Sigmoid colon (tissue), 7 donors: ENCODE data around the gene PRICKLE2. TPM values are rescaled to one million over a fixed set of nuclear protein-coding genes. Genes with fewer than 3 reads are reported as not detected.

Experiments
- DNase-seq: peaks from one replicate; pipeline ENCODE4 v3.0.0-alpha.2; 2019
- H3K27ac ChIP-seq, 4 donors: fragments of 200-600 bp; sonication (generic); one replicate each; pipeline ENCODE4 v1.5.1; 2016 to 2019; ENCODE audit warnings: mild to moderate bottlenecking in 1 of 4
- H3K27me3 ChIP-seq, 3 donors: fragments of 200-600 bp; sonication (generic); one replicate each; pipeline ENCODE4 v1.5.1; 2019; ENCODE audit warnings: mild to moderate bottlenecking in 1 of 3
- H3K36me3 ChIP-seq, 4 donors: fragments of 200-600 bp; sonication (generic); one replicate each; pipeline ENCODE4 v1.5.1; 2016 to 2019
- H3K4me1 ChIP-seq, 4 donors: fragments of 200-600 bp; sonication (generic); one replicate each; pipeline ENCODE4 v1.5.1; 2017 to 2019
- H3K4me3 ChIP-seq, 4 donors: fragments of 200-600 bp; sonication (generic); one replicate each; pipeline ENCODE4 v1.5.1; 2017 to 2019; ENCODE audit warnings: mild to moderate bottlenecking in 2 of 4, moderate library complexity in 1 of 4
- H3K9me3 ChIP-seq, 4 donors: fragments of 200-600 bp in 3 of 4; sonication (generic) in 3 of 4; one replicate each; pipeline versions ENCODE4 v1.5.1 to v1.6.1; 2013 to 2019
- CTCF ChIP-seq, 4 experiments: fragments of 450-650 bp in 3 of 4; fragments of 200-600 bp in 1 of 4; IDR thresholded peaks; one replicate each; pipeline ENCODE4 v1.5.1; 2016 to 2019; ENCODE audit warnings: antibody characterized with exemption in 4 of 4, mild to moderate bottlenecking in 3 of 4, moderate library complexity in 2 of 4
- EP300 ChIP-seq, 4 donors: sonication (generic); formaldehyde crosslinking; IDR thresholded peaks; one replicate each; pipeline ENCODE4 v1.6.1; 2017; ENCODE audit warnings: antibody characterized with exemption in 4 of 4
- POLR2A ChIP-seq, 2 donors: fragments of 450-650 bp; IDR thresholded peaks; one replicate each; pipeline ENCODE4 v1.6.1; 2016; ENCODE audit warnings: antibody characterized with exemption in 2 of 2, mild to moderate bottlenecking in 2 of 2, moderate library complexity in 2 of 2
- POLR2AphosphoS5 ChIP-seq, 4 donors: sonication (generic); formaldehyde crosslinking; IDR thresholded peaks; one replicate each; pipeline ENCODE4 v1.6.1; 2017; ENCODE audit warnings: antibody characterized with exemption in 4 of 4
- WGBS, 2 donors: extraction: QIAGEN DNeasy Blood & Tissue Kit; methylation state at CpG; one replicate each; pipeline ENCODE4 v1.1.7; 2013; 5-methylcytosine and 5-hydroxymethylcytosine counted together
- intact Hi-C: fragments of 100-400 bp; cut with DNase I; formaldehyde crosslinking; loops from one replicate; pipeline ENCODE4 v1.15.1; 2023
- polyA plus RNA-seq, 3 donors: library from polyadenylated mRNA; stranded (reverse); fragments of 200-250 nt; gene quantifications; one replicate each; pipeline ENCODE4 v1.2.3, GENCODE V29; 2013
- total RNA-seq, 4 donors: library from RNA; depleted of rRNA; stranded (reverse); fragments of >200 nt; gene quantifications; one replicate each; pipeline ENCODE4 v1.1.0, GENCODE V29; 2016
- donor health status: healthy with polysubstance abuse.
- donor health status: Bipolar disorder and iron deficiency.
- donor health status: healthy.

The PRICKLE2 gene
- total and polyA plus RNA-seq, 7 donors, result 0.69 to 96.7 (median 61.1) TPM

- no peak for DNase-seq
- Histone ChIP-seq H3K4me3 (no peak overlapping the region), H3K9me3 (no peaks in the 10 kb centered on the region), H3K36me3 (no peaks in the 10 kb centered on the region), H3K27me3 (no peaks in the 10 kb centered on the region), H3K4me1 (peaks cover 0 to 7% (median 3%) of the 10 kb centered on the region in 4 donors), H3K27ac (no peak overlapping the region)
- no peak for TF ChIP-seq POLR2AphosphoS5 (IDR thresholded peaks at IDR 0.05)
- TF ChIP-seq EP300 (IDR thresholded peaks at IDR 0.05), result no peak
- no peak for TF ChIP-seq CTCF (IDR thresholded peaks at IDR 0.05)
- no peak for TF ChIP-seq POLR2A (IDR thresholded peaks at IDR 0.05)
- 95 to 98% methylated on average over 4 of the region's 4 CpGs for WGBS, 2 donors
- intact Hi-C loops, result no loop called here
Observed at GRCh38 chr3:64057231-64057630, 168.0 kb downstream of the PRICKLE2 start.

GRCh38 chr3:64056606-64057180 lies 168.6 kb downstream of the PRICKLE2 start:
- peaks cover 0 to 7% (median 3%) of the 10 kb centered on the region in 4 donors for H3K4me1 ChIP-seq
- DNase-seq, result no peak
- no peak for TF ChIP-seq POLR2AphosphoS5 (IDR thresholded peaks at IDR 0.05)
- intact Hi-C loops, result no loop called here
- no peak overlapping the region for H3K27ac ChIP-seq
- H3K27me3 ChIP-seq, result no peaks in the 10 kb centered on the region
- H3K4me3 ChIP-seq, result no peak overlapping the region
- 75 to 88% methylated on average over 3 of the region's 3 CpGs for WGBS, 2 donors
- no peaks in the 10 kb centered on the region for H3K36me3 ChIP-seq
- no peaks in the 10 kb centered on the region for H3K9me3 ChIP-seq

DNA sequence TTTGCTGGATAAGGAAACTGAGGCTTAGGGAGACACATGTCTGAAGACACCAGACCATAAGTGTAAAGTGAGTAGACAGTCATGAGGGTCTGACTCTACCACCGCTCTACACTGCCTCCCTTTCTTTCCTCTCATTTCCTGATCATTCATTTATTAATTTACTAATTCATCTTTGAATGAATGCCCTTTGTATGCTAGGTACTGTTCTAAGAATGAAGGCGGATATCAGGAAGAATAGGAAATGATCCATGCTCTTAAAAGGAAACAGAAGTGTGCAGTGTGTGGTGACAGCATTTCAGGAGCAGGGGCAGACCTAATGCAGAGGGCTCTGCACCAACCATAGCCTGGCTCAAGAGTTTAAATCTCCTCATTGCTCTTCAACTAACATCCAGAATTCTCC lies 170.2 kb downstream of the PRICKLE2 start:
- no peak for TF ChIP-seq POLR2A (IDR thresholded peaks at IDR 0.05)
- no peak for TF ChIP-seq EP300 (IDR thresholded peaks at IDR 0.05)
- no peak for TF ChIP-seq CTCF (IDR thresholded peaks at IDR 0.05)
- no peak for TF ChIP-seq POLR2AphosphoS5 (IDR thresholded peaks at IDR 0.05)
- DNase-seq, result no peak
- Histone ChIP-seq H3K4me3 (no peak overlapping the region), H3K27ac (no peak overlapping the region), H3K9me3 (no peaks in the 10 kb centered on the region), H3K36me3 (no peaks in the 10 kb centered on the region), H3K27me3 (no peaks in the 10 kb centered on the region), H3K4me1 (peaks cover 0 to 7% (median 3%) of the 10 kb centered on the region in 4 donors)
- intact Hi-C loops, result no loop called here
- 89 to 90% methylated on average over 2 of the region's 2 CpGs for WGBS, 2 donors

- intact Hi-C loops, result no loop called here
- no peak overlapping the region for H3K4me3 ChIP-seq
- no peaks in the 10 kb centered on the region for H3K9me3 ChIP-seq
- H3K36me3 ChIP-seq, result no peaks in the 10 kb centered on the region
- no peak for DNase-seq
- no peaks in the 10 kb centered on the region for H3K27me3 ChIP-seq
- no peak overlapping the region for H3K27ac ChIP-seq
- peaks cover 0 to 7% (median 3%) of the 10 kb centered on the region in 4 donors for H3K4me1 ChIP-seq
- TF ChIP-seq CTCF (IDR thresholded peaks at IDR 0.05) (no peak), POLR2AphosphoS5 (IDR thresholded peaks at IDR 0.05) (no peak), EP300 (IDR thresholded peaks at IDR 0.05) (no peak), POLR2A (IDR thresholded peaks at IDR 0.05) (no peak)
- 26 to 67% methylated on average over 3 of the region's 3 CpGs for WGBS, 2 donors
Observed at GRCh38 chr3:64054488-64054887, 170.8 kb downstream of the PRICKLE2 start.

- TF ChIP-seq POLR2A (IDR thresholded peaks at IDR 0.05), result no peak
- TF ChIP-seq CTCF (IDR thresholded peaks at IDR 0.05), result no peak
- DNase-seq, result no peak
- 79 to 82% methylated on average over 3 of the region's 3 CpGs for WGBS, 2 donors
- Histone ChIP-seq H3K4me1 (peaks cover 0 to 4% (median under 1%) of the 10 kb centered on the region in 4 donors), H3K9me3 (no peaks in the 10 kb centered on the region), H3K27ac (no peak overlapping the region), H3K36me3 (no peaks in the 10 kb centered on the region), H3K4me3 (no peak overlapping the region), H3K27me3 (no peaks in the 10 kb centered on the region)
- intact Hi-C loops, result no loop called here
Observed at GRCh38 chr3:64053581-64053980, 171.7 kb downstream of the PRICKLE2 start.
